Measurements from ENCODE around the gene NUDT22.

The NUDT22 gene

GRCh38 chr11:64259533-64260067, 33.5 kb downstream of the NUDT22 start:
- DNase-seq, result no peak

DNA sequence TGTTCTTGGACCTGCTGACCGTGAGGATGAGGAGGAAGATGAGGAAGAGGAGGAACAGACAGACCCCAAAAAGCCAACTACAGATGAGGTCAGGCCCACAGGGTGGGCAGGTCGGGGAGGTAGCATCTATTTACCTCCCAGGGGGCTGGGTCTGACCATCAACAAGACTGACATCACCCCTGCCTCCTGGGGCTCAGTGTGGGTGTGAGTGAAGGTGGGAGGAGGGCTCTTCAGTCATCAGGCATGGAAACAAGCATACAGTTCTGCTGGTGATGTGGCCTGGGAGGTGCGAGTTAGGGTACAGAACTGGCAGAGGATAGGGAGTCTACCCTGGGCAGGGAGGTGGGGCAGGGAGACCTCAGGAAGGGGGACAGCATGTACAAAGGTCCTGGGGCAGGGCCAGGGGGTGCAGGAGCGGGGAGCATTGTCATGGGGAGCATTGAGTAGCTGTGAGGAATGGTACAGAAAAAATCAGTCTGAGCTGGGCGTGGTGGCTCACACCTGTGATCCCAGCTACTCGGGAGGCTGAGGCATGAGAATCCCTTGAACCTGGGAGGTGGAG, 34.2 kb downstream of the NUDT22 start:
- no peak for DNase-seq

- no peak for DNase-seq
Measured at GRCh38 chr11:64261556-64262080, 35.5 kb downstream of the NUDT22 start.

DNA sequence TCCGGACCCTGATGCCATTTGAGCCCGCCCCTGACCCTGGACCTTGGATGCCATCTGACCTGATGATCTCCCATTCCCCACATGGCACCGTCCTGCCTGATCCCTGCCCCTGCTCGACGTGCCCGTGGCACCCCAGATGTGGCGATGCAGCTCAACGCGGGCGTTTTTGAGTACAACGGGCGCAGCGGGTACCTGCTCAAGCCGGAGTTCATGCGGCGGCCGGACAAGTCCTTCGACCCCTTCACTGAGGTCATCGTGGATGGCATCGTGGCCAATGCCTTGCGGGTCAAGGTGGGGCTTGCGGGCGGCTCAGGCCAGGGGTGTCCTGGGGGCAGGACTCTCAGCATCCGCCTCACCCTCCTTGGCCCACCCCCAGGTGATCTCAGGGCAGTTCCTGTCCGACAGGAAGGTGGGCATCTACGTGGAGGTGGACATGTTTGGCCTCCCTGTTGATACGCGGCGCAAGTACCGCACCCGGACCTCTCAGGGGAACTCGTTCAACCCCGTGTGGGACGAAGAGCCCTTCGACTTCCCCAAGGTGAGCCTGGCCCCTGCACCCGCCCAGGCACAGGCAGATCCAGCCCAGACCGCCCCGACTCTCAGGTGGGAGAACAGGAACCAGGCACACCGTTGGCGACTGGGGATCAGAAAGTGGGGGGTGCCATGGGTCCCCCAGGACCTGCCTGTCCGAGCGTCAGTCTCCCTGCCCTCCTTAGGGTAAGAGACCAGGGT, 36.4 kb downstream of the NUDT22 start:
- no peak for DNase-seq

- DNase-seq, result no peak
Measured at GRCh38 chr11:64263021-64263946, 37.2 kb downstream of the NUDT22 start.

DNA sequence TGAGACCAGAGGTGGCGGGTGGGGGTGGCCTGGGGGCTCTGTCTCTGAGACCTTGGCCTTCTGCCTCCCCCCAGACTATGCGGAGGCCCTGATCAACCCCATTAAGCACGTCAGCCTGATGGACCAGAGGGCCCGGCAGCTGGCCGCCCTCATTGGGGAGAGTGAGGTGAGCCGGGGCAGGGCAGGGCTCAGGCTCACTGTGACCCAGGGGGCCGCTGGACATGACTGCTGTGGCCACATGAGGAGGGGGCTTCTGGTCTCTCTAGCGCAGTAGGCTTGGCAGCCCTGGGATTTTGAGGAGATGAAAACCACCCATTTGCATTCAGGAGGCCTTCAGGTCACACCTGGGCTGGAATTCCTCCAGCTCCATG, 37.9 kb downstream of the NUDT22 start:
- no peak for DNase-seq

DNA sequence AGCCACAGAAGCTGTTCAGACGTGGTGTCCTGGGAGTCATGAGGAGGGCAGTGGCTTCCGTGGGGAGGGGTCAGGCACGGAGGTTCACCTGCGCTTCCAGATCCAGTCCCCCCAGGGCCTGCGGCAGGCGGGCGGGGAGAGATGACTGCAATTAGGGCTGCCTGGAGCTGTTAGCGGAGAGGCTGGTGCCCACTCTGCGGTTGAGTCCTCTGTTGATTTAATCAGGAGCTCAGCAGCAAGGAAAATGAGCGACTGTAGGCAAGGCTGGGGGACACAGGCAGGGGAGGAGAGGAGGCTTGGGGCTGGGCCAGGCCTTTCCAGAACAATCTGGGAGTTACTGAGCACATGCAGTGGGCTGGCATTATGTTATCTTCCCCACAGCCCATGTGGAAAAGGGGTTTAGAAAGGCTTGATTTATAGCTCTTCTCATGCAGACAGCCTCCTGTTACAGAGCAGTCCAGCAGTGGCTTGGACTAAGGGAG, 38.3 kb downstream of the NUDT22 start:
- DNase-seq, result no peak

- DNase-seq, result no peak
Measured at GRCh38 chr11:64265176-64266160, 39.4 kb downstream of the NUDT22 start.

GRCh38 chr11:64266339-64266738, 40.3 kb downstream of the NUDT22 start:
- DNase-seq, result no peak

- DNase-seq, result no peak
Measured at GRCh38 chr11:64267207-64267945, 41.3 kb downstream of the NUDT22 start.

DNA sequence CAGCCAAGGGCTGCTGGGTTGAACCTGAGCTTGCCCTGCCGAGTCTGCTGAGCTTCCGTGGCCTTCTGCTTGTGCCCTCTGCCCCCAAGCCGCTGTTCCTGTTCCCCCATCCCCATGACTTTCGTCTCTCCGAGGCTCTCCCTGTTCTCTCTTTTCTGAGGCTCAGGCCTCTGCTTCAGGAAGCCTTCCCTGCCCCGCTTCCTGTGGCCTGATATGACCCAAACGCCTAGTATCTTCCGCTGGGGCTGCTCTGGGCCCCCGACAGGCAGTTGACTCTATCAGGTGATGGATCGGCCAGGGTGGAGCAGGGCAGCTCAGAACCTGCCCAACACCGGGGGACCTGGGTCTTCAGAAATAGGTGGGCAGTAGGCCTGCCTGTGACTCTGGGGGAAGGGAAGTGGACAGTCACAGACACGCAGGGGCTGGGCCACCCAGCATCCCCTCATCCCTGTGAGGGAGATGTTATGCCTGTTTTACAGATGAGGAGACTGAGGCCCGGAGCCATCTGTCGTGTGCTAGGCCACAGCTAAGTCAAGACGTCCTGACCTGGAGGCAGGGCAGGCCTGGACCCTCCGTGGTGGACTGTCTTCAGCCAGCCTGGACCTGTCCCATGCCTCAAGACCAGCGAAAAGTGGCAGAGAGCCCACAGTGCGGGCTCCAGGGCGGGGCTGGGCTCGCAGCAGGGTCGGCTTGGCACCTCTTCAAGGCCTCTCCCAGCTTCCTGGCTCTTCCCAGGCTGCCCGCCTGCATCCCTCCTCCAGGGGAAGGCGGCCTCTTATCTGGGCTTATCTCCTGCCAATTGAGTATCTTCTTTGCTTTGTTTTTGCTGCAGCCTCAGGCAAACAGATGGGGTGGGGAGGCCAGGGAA, 42.2 kb downstream of the NUDT22 start:
- DNase-seq, result no peak

DNA sequence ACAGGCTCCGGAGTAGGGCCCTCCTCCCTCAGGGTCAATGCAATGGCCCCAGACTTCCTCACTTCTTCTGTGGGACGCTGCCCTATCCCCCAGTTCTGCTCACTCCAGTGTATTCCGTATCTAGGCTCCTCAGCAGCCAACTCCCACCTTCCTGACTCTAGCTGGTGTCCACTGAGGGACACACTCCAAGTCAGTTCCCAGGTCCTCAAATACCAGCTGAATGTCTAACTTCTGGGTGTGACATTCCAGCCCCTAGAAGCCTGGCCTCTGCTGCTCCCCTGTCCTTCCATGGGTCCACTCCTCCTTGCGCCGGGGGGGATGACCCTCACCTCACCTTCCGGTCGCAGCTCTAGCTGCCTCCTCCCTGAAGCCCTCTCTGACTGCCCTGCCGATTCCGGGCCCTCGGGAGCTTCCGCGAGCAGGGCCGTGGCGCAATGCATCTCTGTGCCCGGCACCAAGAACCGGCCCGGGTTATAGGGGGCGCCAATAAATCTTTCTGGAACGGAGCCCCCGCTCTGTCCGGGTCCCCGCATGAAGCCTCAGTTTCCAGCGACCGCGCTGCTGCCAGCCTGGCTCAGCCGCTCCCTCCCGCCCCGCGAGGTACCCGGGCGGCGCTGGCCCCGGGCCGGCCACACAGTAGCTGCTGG, 42.9 kb downstream of the NUDT22 start:
- DNase-seq, result no peak

DNA sequence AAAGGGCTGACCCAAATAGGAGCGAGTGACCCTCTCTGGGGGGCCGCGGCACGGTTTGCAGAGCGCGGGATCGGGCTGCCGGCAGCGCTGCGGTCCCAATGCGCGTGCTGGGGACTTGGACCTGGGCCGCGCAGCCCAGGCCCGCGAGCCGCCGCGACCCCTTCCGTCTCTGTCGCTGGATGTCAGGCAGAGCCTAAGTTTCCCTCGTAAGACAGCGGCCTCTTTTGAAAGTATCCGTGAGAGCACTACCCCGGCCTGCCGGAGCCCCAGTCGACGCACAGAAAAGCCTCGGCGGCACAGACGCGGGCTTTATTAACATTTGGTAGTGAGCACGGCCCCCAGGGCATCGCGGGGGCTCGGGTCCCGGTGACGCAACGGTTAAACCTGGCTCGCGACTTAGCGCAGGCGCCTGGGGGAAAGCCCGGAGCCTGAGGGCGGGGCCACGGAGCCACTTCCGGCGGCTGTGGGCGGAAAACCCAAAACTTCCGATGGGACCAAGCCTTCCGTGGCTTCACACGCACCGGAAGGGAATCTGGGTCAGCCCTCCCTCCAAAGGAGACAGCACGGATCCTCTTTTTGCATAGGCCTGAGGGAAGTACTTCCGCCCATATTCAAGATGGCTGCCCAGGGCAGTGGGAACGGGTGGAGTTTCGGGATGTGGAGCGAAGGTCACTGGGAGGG, 43.6 kb downstream of the NUDT22 start:
- DNase-seq, result peak; percentile 96

DNA sequence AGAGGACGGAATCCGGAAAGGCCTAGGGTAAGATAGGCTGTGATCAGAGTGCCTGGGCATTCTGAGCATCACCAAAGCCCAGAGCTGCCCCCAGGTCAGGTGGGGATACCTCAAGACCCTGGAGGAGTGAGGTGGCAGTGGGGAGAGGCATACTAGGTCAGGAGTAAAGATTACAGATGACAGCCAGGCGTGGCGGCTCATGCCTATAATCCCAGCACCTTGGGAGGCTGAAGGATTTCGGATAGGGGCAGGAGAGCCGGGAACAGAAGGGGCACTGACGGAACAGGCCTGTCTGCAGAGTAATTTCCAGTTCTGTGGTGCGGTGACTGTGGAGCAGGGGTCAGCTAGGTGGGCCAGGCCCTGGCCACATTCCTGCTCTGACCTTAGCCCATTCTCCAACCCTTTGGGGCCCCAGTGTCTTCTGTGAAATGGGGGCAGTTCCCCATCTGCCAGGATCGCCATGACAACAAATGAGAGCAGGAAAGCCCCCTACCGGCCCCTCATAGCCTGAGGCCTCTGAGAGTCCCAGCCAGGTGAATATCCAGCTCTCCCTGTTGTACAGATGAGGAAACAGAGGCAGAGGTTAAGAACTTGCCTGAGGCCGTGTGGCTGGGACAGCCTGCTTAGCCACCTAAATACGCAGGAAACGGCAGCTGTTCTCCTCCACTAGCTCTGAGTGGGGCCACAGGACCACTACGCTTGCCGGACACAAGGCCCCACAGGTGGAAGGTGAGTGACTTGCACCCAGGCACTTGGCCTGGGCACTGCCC, 49.1 kb downstream of the NUDT22 start:
- no peak for DNase-seq

GRCh38 chr11:64275841-64276240, 49.8 kb downstream of the NUDT22 start:
- DNase-seq, result no peak

DNA sequence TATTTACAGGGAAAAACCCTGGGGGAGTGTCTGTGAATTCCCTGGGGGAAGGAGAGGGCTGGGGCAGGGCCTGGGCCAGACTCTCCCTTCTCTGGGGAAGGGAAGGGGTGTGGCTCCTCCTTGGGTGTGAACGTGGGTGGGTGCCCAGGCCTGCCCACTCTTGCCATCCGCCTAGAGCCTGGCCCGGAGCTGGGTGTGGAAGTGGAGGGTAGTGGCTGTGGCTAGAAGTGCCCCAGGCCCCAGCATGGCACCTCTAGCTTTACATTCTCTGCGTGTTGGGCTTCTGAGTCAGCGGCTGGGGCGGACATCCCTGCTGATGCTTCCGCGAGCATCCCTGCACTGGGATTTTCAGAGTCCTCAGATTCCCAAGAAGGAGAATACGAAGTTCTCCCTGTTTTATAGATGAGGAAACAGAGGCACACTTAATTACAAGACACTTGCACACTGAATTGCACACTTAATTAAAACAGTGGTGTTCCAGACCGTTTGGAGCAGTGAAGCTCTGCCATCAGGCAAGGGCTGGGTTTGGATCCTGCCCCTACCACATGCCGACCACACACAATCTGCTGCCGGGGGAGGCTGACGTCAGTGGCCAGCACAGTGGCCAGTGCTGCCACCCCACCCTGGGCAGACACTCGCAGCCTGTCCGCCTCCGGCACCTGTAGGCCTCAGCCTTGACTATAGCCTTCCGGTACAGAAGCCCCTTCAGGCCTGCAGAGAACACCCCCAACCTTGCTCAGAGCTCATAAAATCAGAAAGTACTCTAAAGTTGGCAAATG, 50.8 kb downstream of the NUDT22 start:
- DNase-seq, result no peak

DNA sequence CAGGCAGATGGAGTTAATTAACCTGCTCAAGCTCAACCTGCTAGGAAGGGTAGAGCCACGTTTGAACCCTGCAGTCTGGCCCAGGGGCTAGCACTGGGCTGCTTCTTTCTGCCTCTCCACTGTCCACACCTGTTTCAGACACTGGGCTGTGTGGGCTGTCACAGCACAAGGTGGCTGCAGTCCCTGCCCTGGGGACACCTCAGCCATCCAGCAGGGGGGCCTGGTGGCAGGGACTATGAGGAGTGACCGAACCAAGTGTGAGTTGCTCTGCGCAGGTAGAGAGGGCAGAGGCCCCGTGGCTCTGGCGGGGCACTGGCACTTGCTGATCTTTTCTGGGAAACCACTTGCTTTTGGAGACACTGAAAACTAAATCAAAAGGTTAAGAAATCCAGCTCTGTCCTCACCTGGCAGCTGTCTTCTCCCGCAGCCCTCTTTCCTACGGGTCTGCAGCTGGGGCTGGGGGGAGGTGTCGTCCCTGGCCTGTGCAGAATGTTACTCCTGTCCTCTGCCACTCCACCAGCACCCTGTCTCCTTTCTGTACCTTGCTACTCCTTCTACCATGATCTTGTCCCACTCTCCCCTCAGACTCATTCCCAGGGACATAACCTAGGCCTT, 52.6 kb downstream of the NUDT22 start:
- no peak for DNase-seq

Measured in activated T-cell treated with anti-CD3 and anti-CD28 coated beads for 4 hours (primary cell).